Naive B cell (primary cell): ENCODE measurements around the gene SMIM30. TPM values are rescaled to one million over a fixed set of nuclear protein-coding genes. Genes with fewer than 3 reads are reported as not detected.

Experiments
- ATAC-seq, 2 donors: fragments of 150-1000 bp; cut with Tn5 transposase; 2 replicates each; pipeline ENCODE4 v1.10.0; 2021; ENCODE audit warnings: low read depth in 2 of 2, mild to moderate bottlenecking in 2 of 2, moderate library complexity in 2 of 2
- DNase-seq: peaks from one replicate; pipeline ENCODE4 v3.0.0; 2022
- H3K27ac Mint-ChIP-seq, 6 donors: one replicate each; pipeline ENCODE4 v1.8.0; 2020 to 2022; ENCODE audit warnings: mild to moderate bottlenecking in 6 of 6, mixed read lengths in 6 of 6, moderate library complexity in 5 of 6, inconsistent platforms in 2 of 6
- H3K27me3 Mint-ChIP-seq, 3 donors: one replicate each; pipeline ENCODE4 v1.8.0; 2021 to 2022; ENCODE audit warnings: mixed read lengths in 3 of 3, mild to moderate bottlenecking in 1 of 3
- H3K36me3 Mint-ChIP-seq, 2 donors: one replicate each; pipeline ENCODE4 v1.8.0; 2020 to 2022; ENCODE audit warnings: mixed read lengths in 2 of 2, inconsistent platforms in 1 of 2, mild to moderate bottlenecking in 1 of 2
- H3K4me1 Mint-ChIP-seq, 3 donors: one replicate each; pipeline ENCODE4 v1.8.0; 2020 to 2022; ENCODE audit warnings: mixed read lengths in 3 of 3, inconsistent platforms in 1 of 3, mild to moderate bottlenecking in 1 of 3, moderate library complexity in 1 of 3
- H3K4me3 Mint-ChIP-seq, 8 donors: one replicate each; pipeline ENCODE4 v1.8.0; 2020 to 2022; ENCODE audit warnings: mild to moderate bottlenecking in 8 of 8, mixed read lengths in 8 of 8, moderate library complexity in 8 of 8, inconsistent platforms in 2 of 8
- H3K9me3 Mint-ChIP-seq, 7 donors: one replicate each; pipeline ENCODE4 v1.8.0; 2020 to 2022; ENCODE audit warnings: mixed read lengths in 7 of 7, mild to moderate bottlenecking in 5 of 7, inconsistent platforms in 2 of 7, moderate library complexity in 1 of 7
- polyA plus RNA-seq, 6 donors: library from polyadenylated mRNA; unstranded; fragments of 300-500 nt; fragmentation: Illumina TruSeq; gene quantifications; one replicate each; pipeline ENCODE4 v1.2.3, GENCODE V29; 2021; ENCODE audit warnings: low read depth in 6 of 6

Gene SMIM30
- polyA plus RNA-seq, 6 donors from 2014 or later, result 32.9 to 79.7 (median 53.6) TPM

DNA sequence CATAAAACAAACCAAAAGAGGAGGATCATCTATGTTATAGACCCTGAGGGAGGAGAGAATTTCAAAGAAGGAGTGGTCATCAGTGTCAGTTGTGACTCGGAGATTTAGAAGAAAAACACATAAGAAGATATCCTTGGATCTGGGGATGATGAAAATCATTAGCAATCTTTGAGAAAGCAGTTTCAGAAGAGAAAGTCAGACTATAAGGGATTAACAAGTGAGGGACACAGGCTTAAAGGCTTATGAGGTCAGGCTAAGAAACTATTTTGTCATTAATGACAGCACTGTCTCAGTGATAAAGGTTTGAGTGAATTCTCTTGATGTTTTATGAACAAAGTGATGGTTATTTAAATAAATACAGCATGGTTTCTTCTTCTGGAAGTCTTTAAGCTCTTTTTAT is 25.6 kb downstream of the SMIM30 start:
- no peaks in the 10 kb centered on the region for H3K4me1 Mint-ChIP-seq
- no peak overlapping the region for H3K27ac Mint-ChIP-seq
- H3K9me3 Mint-ChIP-seq, result peaks cover 0 to 3% (median 0%) of the 10 kb centered on the region in 7 donors
- no peak for ATAC-seq
- no peak for DNase-seq
- H3K4me3 Mint-ChIP-seq, result no peak overlapping the region
- no peaks in the 10 kb centered on the region for H3K36me3 Mint-ChIP-seq
- H3K27me3 Mint-ChIP-seq, result peaks cover 10 to 43% (median 27%) of the 10 kb centered on the region in 3 donors

DNA sequence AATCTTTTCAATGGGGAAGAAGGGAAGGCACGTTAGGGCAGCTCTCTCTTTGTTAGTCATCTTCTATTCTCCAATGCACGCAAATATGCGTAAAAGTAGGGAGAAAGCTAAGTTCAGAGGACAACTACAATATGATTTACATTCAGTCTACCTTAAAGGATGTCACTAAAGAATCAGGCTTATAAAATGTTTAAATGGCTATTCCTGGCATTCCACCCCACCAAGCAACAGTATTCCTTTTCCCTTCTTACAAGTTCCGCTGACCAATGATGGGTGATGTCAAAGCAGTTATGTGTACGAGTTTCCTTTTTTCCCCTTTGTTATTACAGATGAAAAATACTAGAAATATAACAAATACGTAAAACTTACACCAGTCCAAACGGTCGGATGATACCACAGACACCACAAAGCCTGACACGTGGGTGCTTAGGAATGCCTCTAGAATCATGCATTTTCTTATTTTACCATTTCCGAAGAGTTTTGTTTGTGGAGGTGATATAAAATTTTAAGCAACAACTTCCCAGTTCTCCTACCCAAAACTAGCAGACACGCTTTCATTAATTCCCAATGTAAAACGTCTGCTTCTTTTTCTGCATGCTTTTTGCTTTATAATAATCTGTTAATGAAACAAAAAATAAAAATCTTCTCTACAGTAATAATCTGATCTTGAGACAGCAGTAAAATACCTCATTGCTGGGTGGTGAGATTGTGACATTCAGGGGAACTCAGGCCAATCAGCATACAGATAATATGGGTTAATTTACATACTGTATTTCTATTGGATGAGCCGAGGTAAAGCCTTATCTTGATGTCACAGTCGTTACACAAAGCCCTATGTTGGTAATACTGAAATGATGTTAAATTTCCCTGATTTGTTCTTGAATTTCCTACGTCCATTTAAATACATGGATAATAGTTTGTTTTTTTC is 31.0 kb downstream of the SMIM30 start:
- DNase-seq (no peak), ATAC-seq (no peak)
- Mint-ChIP-seq H3K27me3 (peaks cover 42 to 58% (median 46%) of the 10 kb centered on the region in 3 donors), H3K4me3 (peak overlapping the region in 6 of 8 donors; percentile 20 to 59 (median 45)), H3K4me1 (peaks cover 11 to 13% (median 12%) of the 10 kb centered on the region in 3 donors), H3K9me3 (peaks cover 0 to 3% (median 0%) of the 10 kb centered on the region in 7 donors), H3K36me3 (no peaks in the 10 kb centered on the region), H3K27ac (no peak overlapping the region)

DNA sequence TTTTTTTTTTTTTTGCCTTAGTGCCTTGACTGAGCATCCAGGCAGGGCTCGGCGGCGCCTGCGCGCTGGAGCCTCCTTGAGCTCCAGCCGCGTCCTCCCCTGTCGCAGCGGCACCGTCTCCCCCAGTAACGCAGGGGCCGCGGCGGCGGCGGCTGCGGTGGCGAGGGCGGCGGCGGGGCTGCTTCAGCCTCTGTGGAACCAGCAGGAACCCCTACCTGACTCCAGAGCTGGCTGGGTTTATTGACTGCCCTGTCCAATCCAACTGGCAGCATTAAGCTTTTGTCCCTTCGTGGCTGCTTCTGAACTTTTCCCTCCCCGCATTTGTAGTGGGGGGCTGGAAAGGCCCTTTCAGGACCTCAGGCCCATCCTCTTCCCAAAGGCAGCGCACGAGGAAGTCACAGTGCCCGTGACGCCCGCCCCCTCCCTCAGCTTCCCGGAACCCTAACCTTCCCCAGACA is 31.9 kb downstream of the SMIM30 start, which contains the start of gene GPR85:
TSS of gene GPR85 (minus strand) at position 397 of the 458 bp plus-strand sequence. CDS start 2,106 bp downstream, outside the sequence.
- H3K4me3 Mint-ChIP-seq, result peak within 1 kb of the TSS; percentile 40 to 81 (median 61)
- H3K27ac Mint-ChIP-seq, result no peak within 1 kb of the TSS
- H3K9me3 Mint-ChIP-seq, result peaks cover 0 to 3% (median 0%) of the 10 kb centered on the region in 7 donors
- DNase-seq (peak; percentile 9), ATAC-seq (peak; percentile 65 to 67)
- peaks cover 11 to 13% (median 12%) of the 10 kb centered on the region in 3 donors for H3K4me1 Mint-ChIP-seq
- H3K27me3 Mint-ChIP-seq, result peaks cover 36 to 53% (median 39%) of the 10 kb centered on the region in 3 donors
- H3K36me3 Mint-ChIP-seq, result no peaks in the 10 kb centered on the region

DNA sequence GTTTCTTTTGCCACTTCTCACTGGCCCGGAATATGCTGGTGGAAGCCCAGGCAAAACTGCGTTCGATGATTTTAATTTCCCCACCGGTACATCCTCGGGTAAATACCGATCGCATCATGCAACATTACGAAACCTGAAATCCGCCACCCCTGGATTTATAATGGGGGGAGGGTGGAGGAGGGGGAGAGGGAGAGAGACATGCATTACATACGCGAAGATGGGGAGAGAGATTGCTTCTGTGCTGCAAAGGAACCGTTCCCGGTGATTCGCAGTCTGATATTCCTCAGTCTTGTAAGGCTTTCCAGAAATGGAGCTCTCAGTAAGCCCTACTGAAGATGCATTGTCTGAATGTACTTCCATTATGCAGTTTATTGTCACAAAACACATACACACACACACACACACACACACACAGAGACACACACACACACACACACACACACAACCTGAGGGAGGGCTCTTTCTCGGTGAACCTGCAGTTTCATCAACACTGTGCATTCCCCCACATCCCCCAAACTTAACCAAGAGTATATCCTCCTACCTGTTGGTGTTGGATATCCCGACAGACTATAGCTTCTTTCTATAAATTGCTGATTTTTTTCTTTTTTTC is 32.5 kb downstream of the SMIM30 start:
- H3K4me1 Mint-ChIP-seq, result peaks cover 11 to 13% (median 12%) of the 10 kb centered on the region in 3 donors
- peak overlapping the region in 3 of 8 donors; percentile 30 to 50 (median 45) for H3K4me3 Mint-ChIP-seq
- peak; percentile 21 to 34 for ATAC-seq
- H3K27me3 Mint-ChIP-seq, result peaks cover 36 to 53% (median 39%) of the 10 kb centered on the region in 3 donors
- H3K27ac Mint-ChIP-seq, result no peak overlapping the region
- peaks cover 0 to 3% (median 0%) of the 10 kb centered on the region in 7 donors for H3K9me3 Mint-ChIP-seq
- no peaks in the 10 kb centered on the region for H3K36me3 Mint-ChIP-seq
- no peak for DNase-seq

DNA sequence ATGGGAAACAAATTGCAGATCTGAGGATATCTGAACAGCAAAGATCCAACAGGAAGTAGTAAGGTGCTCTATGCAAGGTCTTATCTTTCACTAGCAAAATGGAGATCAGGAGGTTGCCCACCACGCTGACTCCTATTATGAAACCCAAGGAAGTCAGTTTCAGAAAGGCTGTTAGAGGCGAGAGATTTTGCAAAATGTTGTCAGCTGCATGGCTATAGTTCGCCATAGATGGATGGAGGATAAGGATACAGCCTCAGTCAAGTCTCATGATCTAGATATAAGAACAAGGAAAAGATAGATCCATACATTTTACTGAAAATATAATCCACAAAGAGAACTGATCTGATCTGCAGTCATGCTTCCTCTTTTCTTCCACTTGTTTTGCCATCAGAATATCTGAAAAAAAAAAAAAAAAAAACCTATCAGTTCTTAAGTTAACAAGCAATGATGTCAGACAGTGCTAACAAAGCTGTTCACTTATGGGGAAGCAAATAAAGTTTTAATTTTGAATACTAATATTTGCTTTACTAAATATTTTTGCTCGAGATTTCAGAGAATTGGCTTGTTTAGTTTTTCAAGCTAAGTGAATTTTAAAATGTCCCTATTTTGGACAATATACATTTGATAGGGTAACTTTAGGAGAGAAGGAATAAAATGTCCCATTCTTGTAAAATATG is 33.7 kb downstream of the SMIM30 start:
- Mint-ChIP-seq H3K36me3 (no peaks in the 10 kb centered on the region), H3K9me3 (peaks cover 0 to 3% (median 0%) of the 10 kb centered on the region in 7 donors), H3K27me3 (peaks cover 40 to 61% (median 44%) of the 10 kb centered on the region in 3 donors), H3K4me1 (peaks cover 11 to 13% (median 12%) of the 10 kb centered on the region in 3 donors), H3K4me3 (no peak overlapping the region), H3K27ac (no peak overlapping the region)
- ATAC-seq (no peak), DNase-seq (no peak)

DNA sequence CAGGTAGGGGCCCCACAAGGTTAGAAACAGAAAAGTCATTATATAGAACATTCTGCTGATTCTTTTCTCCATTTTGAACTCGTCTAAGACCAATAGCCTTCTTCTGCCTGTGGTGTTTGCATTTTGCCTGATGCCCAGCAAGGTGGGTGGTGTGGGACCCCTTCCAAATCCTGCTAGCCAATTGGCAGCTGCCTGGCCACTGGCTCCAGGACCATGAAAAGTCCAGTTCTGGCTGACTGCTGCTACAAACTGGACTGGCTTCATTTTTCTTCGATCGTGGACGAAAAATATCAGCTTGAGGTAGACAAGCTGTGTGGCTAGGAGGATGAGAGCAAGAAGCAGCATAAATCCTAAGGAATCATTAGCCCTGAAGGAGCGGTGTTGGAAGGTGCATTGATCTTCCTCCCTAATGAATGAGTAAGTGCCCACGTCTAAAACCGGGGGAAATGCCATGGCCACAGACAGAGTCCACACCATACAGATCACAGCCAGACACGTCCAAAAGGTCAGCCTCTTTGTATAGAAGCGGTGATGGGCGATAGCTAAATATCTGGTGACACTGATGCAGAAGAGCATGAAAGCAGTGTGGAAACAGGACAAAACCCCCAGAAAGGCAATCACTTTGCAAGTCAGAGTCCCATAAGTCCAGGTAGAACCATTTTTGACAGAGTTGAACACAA is 34.4 kb downstream of the SMIM30 start:
- Mint-ChIP-seq H3K36me3 (no peaks in the 10 kb centered on the region), H3K4me3 (peak overlapping the region in 1 of 8 donors; percentile 63), H3K27ac (no peak overlapping the region), H3K27me3 (peaks cover 43 to 61% (median 48%) of the 10 kb centered on the region in 3 donors), H3K9me3 (peaks cover 0 to 2% (median 0%) of the 10 kb centered on the region in 7 donors), H3K4me1 (peaks cover 11 to 13% (median 12%) of the 10 kb centered on the region in 3 donors)
- DNase-seq, result no peak
- no peak for ATAC-seq

DNA sequence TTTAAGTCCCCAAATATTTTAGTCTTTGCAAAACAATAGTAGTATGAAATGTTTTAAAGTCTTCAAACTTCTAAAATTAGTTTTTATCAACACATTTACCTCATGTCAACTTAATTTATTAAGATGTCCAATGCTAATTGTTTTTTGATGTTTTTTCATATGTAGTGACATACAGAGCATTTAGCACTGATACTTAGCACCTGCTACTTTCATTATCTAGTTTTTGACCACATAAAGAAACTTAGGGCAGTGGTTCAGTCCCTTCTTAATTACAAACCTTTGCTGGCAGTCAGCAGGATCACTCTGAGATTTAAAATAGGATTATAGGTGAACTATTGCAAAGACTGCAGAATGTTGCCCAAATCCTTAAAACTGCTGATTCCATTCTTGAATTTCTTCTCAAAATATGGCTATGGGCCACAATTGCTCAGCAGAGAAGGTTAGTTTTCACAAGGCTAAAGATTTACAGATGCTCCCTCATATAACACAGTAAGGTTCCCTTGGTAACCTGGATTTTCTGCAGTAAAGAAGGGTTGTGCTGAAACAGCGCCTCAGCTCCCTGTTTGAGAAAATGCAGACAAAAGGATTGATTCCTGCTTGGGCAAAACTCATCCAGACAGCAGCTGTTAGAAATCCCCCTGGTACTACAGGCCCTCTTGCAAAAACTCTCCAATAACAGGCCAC is 35.1 kb downstream of the SMIM30 start:
- Mint-ChIP-seq H3K27me3 (peaks cover 43 to 57% (median 48%) of the 10 kb centered on the region in 3 donors), H3K36me3 (no peaks in the 10 kb centered on the region), H3K4me3 (no peak overlapping the region), H3K9me3 (peaks cover 0 to 2% (median 0%) of the 10 kb centered on the region in 7 donors), H3K27ac (no peak overlapping the region), H3K4me1 (peaks cover 11 to 13% (median 12%) of the 10 kb centered on the region in 3 donors)
- DNase-seq, result no peak
- ATAC-seq, result no peak

DNA sequence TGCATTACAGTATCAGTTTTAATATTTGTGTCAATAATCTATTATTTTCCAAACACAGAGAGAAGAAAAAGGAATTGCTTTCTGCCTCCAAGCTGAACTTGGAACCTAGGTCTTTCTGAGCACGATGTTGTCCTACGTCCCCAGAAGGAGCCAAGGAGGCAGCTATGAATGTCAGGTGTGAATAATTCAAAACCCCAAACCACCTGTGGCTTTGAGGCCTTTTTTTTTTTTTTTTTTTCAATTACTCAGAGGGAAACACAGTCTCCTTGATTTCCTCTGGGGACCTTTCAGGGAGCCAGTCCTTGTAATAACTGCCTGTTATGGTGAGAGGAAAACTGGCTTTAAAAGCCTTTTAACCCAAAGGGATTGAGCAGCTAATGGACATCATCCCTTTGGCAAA is 40.0 kb downstream of the SMIM30 start:
- H3K4me3 Mint-ChIP-seq, result no peak overlapping the region
- H3K4me1 Mint-ChIP-seq, result no peaks in the 10 kb centered on the region
- no peaks in the 10 kb centered on the region for H3K9me3 Mint-ChIP-seq
- no peaks in the 10 kb centered on the region for H3K36me3 Mint-ChIP-seq
- ATAC-seq (no peak), DNase-seq (no peak)
- no peak overlapping the region for H3K27ac Mint-ChIP-seq
- peaks cover 19 to 27% (median 20%) of the 10 kb centered on the region in 3 donors for H3K27me3 Mint-ChIP-seq

DNA sequence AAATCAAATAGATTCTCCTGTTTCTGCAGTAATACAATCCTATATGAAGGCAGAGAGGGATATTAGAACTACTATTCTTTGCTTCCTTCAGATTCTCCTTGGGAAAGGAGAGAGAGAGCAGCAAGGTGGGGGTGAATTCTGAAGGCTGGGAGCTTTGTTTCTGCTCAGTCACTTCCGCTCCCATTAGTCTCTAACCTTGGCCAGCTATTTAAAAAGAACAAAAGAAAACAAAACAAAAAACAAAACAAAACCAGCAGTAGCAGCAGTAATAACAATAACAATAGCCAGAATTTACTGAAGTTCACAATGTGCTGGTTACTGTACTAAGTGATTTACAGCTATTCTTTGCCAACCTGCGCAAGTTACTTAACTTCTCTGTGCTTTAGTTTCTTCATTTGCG is 41.7 kb downstream of the SMIM30 start:
- H3K9me3 Mint-ChIP-seq, result no peaks in the 10 kb centered on the region
- DNase-seq, result no peak
- H3K4me1 Mint-ChIP-seq, result peaks cover 0 to under 1% (median 0%) of the 10 kb centered on the region in 3 donors
- ATAC-seq, result no peak
- H3K27me3 Mint-ChIP-seq, result peaks cover 13 to 25% (median 19%) of the 10 kb centered on the region in 3 donors
- no peaks in the 10 kb centered on the region for H3K36me3 Mint-ChIP-seq
- H3K27ac Mint-ChIP-seq, result no peak overlapping the region
- H3K4me3 Mint-ChIP-seq, result no peak overlapping the region

DNA sequence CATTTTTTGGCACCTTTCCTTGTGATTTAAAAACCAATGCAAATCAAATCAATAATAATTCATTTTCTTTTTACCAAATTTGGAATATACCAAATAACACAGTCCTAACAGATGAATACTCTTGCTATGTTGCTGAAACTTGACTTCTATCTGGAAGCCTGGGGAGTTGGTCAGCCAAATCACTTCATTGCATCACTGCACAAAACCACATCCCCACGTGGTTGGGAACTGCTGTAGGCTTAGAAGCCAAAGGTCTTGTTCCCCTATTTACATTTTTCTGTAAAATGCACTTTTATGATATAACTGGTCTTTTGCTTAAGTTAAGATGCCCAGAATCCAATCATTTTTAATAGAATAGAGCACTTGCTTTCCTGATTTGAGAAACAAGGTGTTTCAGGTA is 46.9 kb downstream of the SMIM30 start:
- Mint-ChIP-seq H3K27ac (no peak overlapping the region), H3K27me3 (peaks cover 8 to 10% (median 9%) of the 10 kb centered on the region in 3 donors), H3K9me3 (no peaks in the 10 kb centered on the region), H3K4me1 (peaks cover 0 to 7% (median 0%) of the 10 kb centered on the region in 3 donors), H3K36me3 (no peaks in the 10 kb centered on the region), H3K4me3 (no peak overlapping the region)
- DNase-seq, result no peak
- peak in 1 of 2 donors; percentile 52 for ATAC-seq
